Activated CD8-positive, alpha-beta memory T cell treated with anti-CD3 and anti-CD28 coated beads for 48 hours (primary cell): Measurements from ENCODE around the gene RPS2.
"Not testable (repeated sequence)": the region's sequence is repeated elsewhere in the genome, so short reads cannot be mapped to it uniquely, and the experiment has no call there.

Experiments used
- DNase-seq, 3 experiments: peaks; one replicate each; pipeline ENCODE4 v3.0.0-alpha.2; 2020; ENCODE audit warnings: low read depth in 2 of 3, low spot score in 2 of 3

Gene RPS2

GRCh38 chr16:1942810-1943726 is 21.6 kb downstream of the RPS2 start, which contains the start of gene MSRB1:
Gene MSRB1, minus strand, starts transcription at chr16:1943199. Its CDS starts 43 bp downstream, at chr16:1943156.
- peak; percentile 90 to 97 (median 97) for DNase-seq

GRCh38 chr16:1942047-1942809 is 22.4 kb downstream of the RPS2 start:
- no peak for DNase-seq

GRCh38 chr16:1941162-1942046 is 23.2 kb downstream of the RPS2 start:
- DNase-seq, result no peak

- DNase-seq, result no peak
These were observed 24.1 kb downstream of the RPS2 start for GRCh38 chr16:1940273-1941161.

- DNase-seq, result not testable (repeated sequence)
These were observed 24.8 kb downstream of the RPS2 start for GRCh38 chr16:1939833-1940232.

- DNase-seq, result no peak
These were observed 25.7 kb downstream of the RPS2 start for GRCh38 chr16:1938910-1939309.

- no peak for DNase-seq
These were observed 26.3 kb downstream of the RPS2 start for GRCh38 chr16:1938316-1938715.

- no peak for DNase-seq
These were observed 27.6 kb downstream of the RPS2 start for GRCh38 chr16:1936945-1937479.

- no peak for DNase-seq
These were observed 31.4 kb downstream of the RPS2 start for GRCh38 chr16:1933097-1933661.

- no peak for DNase-seq
These were observed 32.3 kb downstream of the RPS2 start for GRCh38 chr16:1932050-1933028.

- DNase-seq, result no peak
These were observed 34.3 kb downstream of the RPS2 start for GRCh38 chr16:1930338-1930720.

- peak; percentile 82 to 100 (median 94) for DNase-seq
These were observed 34.9 kb downstream of the RPS2 start for GRCh38 chr16:1929578-1930337.

GRCh38 chr16:1929105-1929504 is 35.5 kb downstream of the RPS2 start:
- DNase-seq, result no peak

- no peak for DNase-seq
These were observed 38.4 kb downstream of the RPS2 start for GRCh38 chr16:1926271-1926670.

GRCh38 chr16:1924095-1924494 is 40.5 kb downstream of the RPS2 start:
- no peak for DNase-seq

- DNase-seq, result no peak
These were observed 41.2 kb downstream of the RPS2 start for GRCh38 chr16:1923299-1924034.

- DNase-seq, result no peak
These were observed 42.3 kb downstream of the RPS2 start for GRCh38 chr16:1922357-1922756.
